ENCODE data around the gene BABAM2.

The BABAM2 gene

GRCh38 chr2:28322981-28323396 lies 432.5 kb downstream of the BABAM2 start:
- no peak for TF ChIP-seq CTCF (IDR thresholded peaks at IDR 0.05; ENCODE audit: insufficient read depth, missing control alignments)
- FAIRE-seq (no peak), DNase-seq (ENCODE audit: insufficient read length, low spot score) (no peak)

GRCh38 chr2:28325173-28325566 lies 434.6 kb downstream of the BABAM2 start:
- TF ChIP-seq CTCF (IDR thresholded peaks at IDR 0.05; ENCODE audit: insufficient read depth, missing control alignments): no peak
- no peak for FAIRE-seq
- DNase-seq (ENCODE audit: insufficient read length, low spot score): no peak

- no peak for TF ChIP-seq CTCF (IDR thresholded peaks at IDR 0.05; ENCODE audit: insufficient read depth, missing control alignments)
- FAIRE-seq (no peak), DNase-seq (ENCODE audit: insufficient read length, low spot score) (no peak)
Observed at GRCh38 chr2:28325567-28326468, 435.3 kb downstream of the BABAM2 start.

GRCh38 chr2:28326469-28326805 lies 435.9 kb downstream of the BABAM2 start:
- no peak for FAIRE-seq
- DNase-seq (ENCODE audit: insufficient read length, low spot score): no peak
- TF ChIP-seq CTCF (IDR thresholded peaks at IDR 0.05; ENCODE audit: insufficient read depth, missing control alignments): no peak

GRCh38 chr2:28326881-28327505 lies 436.5 kb downstream of the BABAM2 start:
- no peak for DNase-seq (ENCODE audit: insufficient read length, low spot score)
- no peak for TF ChIP-seq CTCF (IDR thresholded peaks at IDR 0.05; ENCODE audit: insufficient read depth, missing control alignments)
- no peak for FAIRE-seq

GRCh38 chr2:28327581-28327955 lies 437.0 kb downstream of the BABAM2 start:
- FAIRE-seq (no peak), DNase-seq (ENCODE audit: insufficient read length, low spot score) (no peak)
- TF ChIP-seq CTCF (IDR thresholded peaks at IDR 0.05; ENCODE audit: insufficient read depth, missing control alignments): no peak
